GM23338 (cell line): ENCODE results near the gene CACNG7. TPM values are rescaled to one million over a fixed set of nuclear protein-coding genes. Genes with fewer than 3 reads are reported as not detected.
A peak's percentile ranks its signal among the peaks of the same experiment; 100 is the strongest.

Source experiments
- ATAC-seq: fragments of 200-7000 bp; cut with Tn5 transposase; 3 replicates; pipeline ENCODE4 v1.9.1; 2020
- DNase-seq: peaks from one replicate; pipeline ENCODE4 v3.0.0-alpha.2; 2015; ENCODE audit warnings: low spot score
- H2AFZ ChIP-seq: fragments of 200-600 bp; sonication (generic); 2 replicates; pipeline ENCODE4 v1.8.0; 2016; ENCODE audit warnings: antibody characterized with exemption, mild to moderate bottlenecking, moderate library complexity
- H3F3A ChIP-seq: fragments of 200-600 bp; sonication (generic); replicated peaks from 2 replicates; pipeline ENCODE4 v1.8.0; 2017; ENCODE audit warnings: antibody characterized with exemption, mixed run types, low read depth
- H3K27ac ChIP-seq: fragments of 200-600 bp; sonication (generic); 2 replicates; pipeline ENCODE4 v1.6.1; 2016; ENCODE audit warnings: low read depth
- H3K27me3 ChIP-seq: fragments of 200-600 bp; sonication (generic); 2 replicates; pipeline ENCODE4 v1.8.0; 2016; ENCODE audit warnings: mild to moderate bottlenecking, mixed run types, moderate library complexity; ENCODE audit not compliant: insufficient read depth
- H3K36me3 ChIP-seq: fragments of 200-600 bp; sonication (generic); 2 replicates; pipeline ENCODE4 v1.8.0; 2016; ENCODE audit warnings: mild to moderate bottlenecking; ENCODE audit not compliant: insufficient read depth
- H3K4me1 ChIP-seq: fragments of 200-600 bp; sonication (generic); 2 replicates; pipeline ENCODE4 v1.8.0; 2016; ENCODE audit warnings: mild to moderate bottlenecking, moderate library complexity; ENCODE audit not compliant: insufficient read depth
- H3K4me2 ChIP-seq: fragments of 200-600 bp; sonication (generic); 2 replicates; pipeline ENCODE4 v1.7.1; 2017; ENCODE audit warnings: mixed run types
- H3K4me3 ChIP-seq: fragments of 200-600 bp; sonication (generic); 2 replicates; pipeline ENCODE4 v1.6.1; 2016; ENCODE audit warnings: mixed run types
- H3K79me2 ChIP-seq: fragments of 200-600 bp; sonication (generic); replicated peaks from 2 replicates; pipeline ENCODE4 v1.8.0; 2017; ENCODE audit warnings: mild to moderate bottlenecking; ENCODE audit not compliant: insufficient read depth
- H3K9me2 ChIP-seq: fragments of 200-600 bp; sonication (generic); 2 replicates; pipeline ENCODE4 v1.8.0; 2017; ENCODE audit not compliant: insufficient read depth
- H4K20me1 ChIP-seq: fragments of 200-600 bp; sonication (generic); replicated peaks from 2 replicates; pipeline ENCODE4 v1.8.0; 2017; ENCODE audit warnings: mild to moderate bottlenecking; ENCODE audit not compliant: insufficient read depth
- H3K27ac Mint-ChIP-seq: 2 replicates; pipeline ENCODE4 v1.8.0; 2020; ENCODE audit warnings: inconsistent platforms, mild to moderate bottlenecking, moderate library complexity, mixed read lengths
- H3K27me3 Mint-ChIP-seq: 3 replicates; pipeline ENCODE4 v1.8.0; 2022; ENCODE audit warnings: low read depth, mild to moderate bottlenecking, moderate library complexity, mixed read lengths, inconsistent platforms; ENCODE audit not compliant: insufficient read depth, poor library complexity
- H3K36me3 Mint-ChIP-seq: 3 replicates; pipeline ENCODE4 v1.8.0; 2021; ENCODE audit warnings: low read depth, mild to moderate bottlenecking, inconsistent platforms, moderate library complexity, mixed read lengths
- H3K4me1 Mint-ChIP-seq: 3 replicates; pipeline ENCODE4 v1.8.0; 2020; ENCODE audit warnings: mild to moderate bottlenecking, inconsistent platforms, mixed read lengths
- H3K4me3 Mint-ChIP-seq: 3 replicates; pipeline ENCODE4 v1.8.0; 2021; ENCODE audit warnings: moderate library complexity, mild to moderate bottlenecking, inconsistent platforms, mixed read lengths
- H3K9me3 Mint-ChIP-seq: 3 replicates; pipeline ENCODE4 v1.8.0; 2020; ENCODE audit warnings: moderate library complexity, mild to moderate bottlenecking, inconsistent platforms, mixed read lengths
- CREB1 ChIP-seq: fragments of 250-450 bp; sonication (Bioruptor Pico); IDR thresholded peaks from 2 replicates; pipeline ENCODE4 v1.5.0; 2020; ENCODE audit warnings: low read depth, mild to moderate bottlenecking, moderate library complexity
- ETS1 ChIP-seq: IDR thresholded peaks from 2 replicates; pipeline ENCODE4 v1.6.1; 2016; ENCODE audit warnings: antibody characterized with exemption
- EZH2phosphoT487 ChIP-seq: fragments of 200-600 bp; sonication (generic); IDR thresholded peaks from one replicate; pipeline ENCODE4 v1.8.1; 2018; ENCODE audit warnings: antibody characterized with exemption; ENCODE audit not compliant: unreplicated experiment
- JUNB ChIP-seq: IDR thresholded peaks from one replicate; pipeline ENCODE4 v1.6.1; 2016; ENCODE audit warnings: antibody characterized with exemption; ENCODE audit not compliant: unreplicated experiment
- REST ChIP-seq: IDR thresholded peaks from one replicate; pipeline ENCODE4 v1.6.1; 2018; ENCODE audit warnings: antibody characterized with exemption; ENCODE audit not compliant: unreplicated experiment
- STAT1 ChIP-seq: IDR thresholded peaks from one replicate; pipeline ENCODE4 v1.6.1; 2016; ENCODE audit warnings: antibody characterized with exemption; ENCODE audit not compliant: unreplicated experiment
- ZNF114 ChIP-seq: fragments of 250-450 bp; sonication (Bioruptor Pico); IDR thresholded peaks from 2 replicates; pipeline ENCODE4 v1.5.0; 2020; ENCODE audit warnings: mild to moderate bottlenecking, moderate library complexity
- ZNF331 ChIP-seq: fragments of 250-450 bp; sonication (Bioruptor Pico); IDR thresholded peaks from 2 replicates; pipeline ENCODE4 v1.5.0; 2020; ENCODE audit warnings: low read depth, mild to moderate bottlenecking, moderate library complexity
- ZNF462 ChIP-seq: fragments of 250-450 bp; sonication (Bioruptor Pico); IDR thresholded peaks from 2 replicates; pipeline ENCODE4 v1.5.0; 2020; ENCODE audit warnings: mild to moderate bottlenecking, moderate library complexity
- polyA plus RNA-seq: library from polyadenylated mRNA; unstranded; fragments of >200 nt; fragmentation: Nextera tagmentation; extraction: Ambion mirVana; gene quantifications from 2 replicates; pipeline ENCODE4 v1.2.1, GENCODE V29; 2016
- total RNA-seq: library from RNA; depleted of rRNA; stranded (reverse); fragments of >200 nt; shearing (Covaris generic); gene quantifications from 2 replicates; pipeline ENCODE4 v1.2.3, GENCODE V29; 2014

The CACNG7 gene
- total and polyA plus RNA-seq, 2 experiments from 2014 or later: 9.8 to 15.6 TPM

- Histone ChIP-seq H4K20me1 (peaks cover 19% of the 10 kb centered on the region), H3K4me1 (peaks cover 15% of the 10 kb centered on the region; the same call in 1 of the 2 replicates), H3K4me2 (no peak overlapping the region), H3F3A (0 out of 2 replicates have a peak, but pooled peaks cover 5% of the 10 kb centered on the region), H3K79me2 (peaks cover 51% of the 10 kb centered on the region), H3K36me3 (peaks cover 14% of the 10 kb centered on the region), H2AFZ (no peak overlapping the region), H3K9me2 (no peaks in the 10 kb centered on the region), H3K4me3 (no peak overlapping the region), H3K27ac (no peak overlapping the region), H3K27me3 (no peaks in the 10 kb centered on the region)
- no peak overlapping the region for H3K27ac Mint-ChIP-seq
- TF ChIP-seq JUNB: no peak
- TF ChIP-seq ETS1: no peak
- TF ChIP-seq STAT1: no peak
- TF ChIP-seq REST: no peak
- TF ChIP-seq ZNF331 (CRISPR knock-in tag): no peak
- TF ChIP-seq ZNF462 (CRISPR knock-in tag): no peak
- TF ChIP-seq ZNF114 (CRISPR knock-in tag): no peak
- no peak for TF ChIP-seq EZH2phosphoT487
- no peak for TF ChIP-seq CREB1 (CRISPR knock-in tag)
- H3K36me3 Mint-ChIP-seq: peaks cover 62% of the 10 kb centered on the region
- H3K4me3 Mint-ChIP-seq: peak overlapping the region; percentile 69; the same call in 1 of the 3 replicates
- DNase-seq (no peak), ATAC-seq (no peak)
- peaks cover 30% of the 10 kb centered on the region for H3K4me1 Mint-ChIP-seq
- H3K9me3 Mint-ChIP-seq: no peaks in the 10 kb centered on the region
- peaks cover 23% of the 10 kb centered on the region for H3K27me3 Mint-ChIP-seq
Observed at GRCh38 chr19:53965091-53965490, 56.0 kb downstream of the CACNG7 start.
